Measurements from ENCODE around the gene OTULINL.
"Not testable (repeated sequence)": the region's sequence is repeated elsewhere in the genome, so short reads cannot be mapped to it uniquely, and the experiment has no call there.

OTULINL gene

DNA sequence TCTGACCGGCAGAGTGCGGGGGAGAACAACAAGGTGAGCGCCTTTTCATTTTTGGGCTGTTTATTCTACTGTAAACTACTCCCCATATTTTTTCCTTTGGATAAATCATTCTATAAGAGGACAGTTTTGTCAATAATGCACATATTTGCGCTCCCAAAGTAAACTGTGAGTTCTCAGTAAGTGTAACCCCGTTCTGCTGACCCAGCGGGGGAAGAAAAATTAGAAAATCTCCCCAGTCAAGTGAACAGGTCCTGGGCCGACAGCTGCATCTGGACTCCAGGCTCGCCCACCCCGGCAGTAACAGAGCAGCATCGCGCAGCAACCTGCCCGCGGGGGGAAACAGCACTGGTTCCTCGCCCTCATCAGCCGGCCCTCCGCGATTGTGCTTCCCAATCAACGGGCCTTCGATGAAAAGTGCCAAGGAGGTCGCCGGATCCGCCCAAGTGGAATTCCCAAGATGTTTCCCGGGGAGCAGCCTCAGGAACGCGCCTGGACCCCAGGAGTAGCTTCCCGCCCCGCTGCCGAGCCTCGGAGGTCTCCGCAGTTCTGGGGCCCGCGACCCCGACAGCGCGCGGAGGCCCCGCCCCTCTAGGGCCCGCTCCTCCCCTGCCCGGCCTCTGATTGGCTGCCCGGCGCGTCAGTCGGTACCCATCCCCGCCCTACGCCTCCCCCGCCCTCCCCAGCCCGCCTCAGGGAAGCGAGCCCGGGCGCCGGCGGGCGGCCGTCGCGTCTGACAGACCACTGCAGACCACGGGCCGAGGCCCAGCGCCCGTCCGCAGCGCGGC is at the start of gene OTULINL:
Gene OTULINL, plus strand, starts transcription at position 687 of the 785 bp plus-strand sequence. CDS start 103 bp downstream, outside the sequence.
- peak; percentile 90 for DNase-seq (ENCODE audit: low read depth, low spot score)

DNA sequence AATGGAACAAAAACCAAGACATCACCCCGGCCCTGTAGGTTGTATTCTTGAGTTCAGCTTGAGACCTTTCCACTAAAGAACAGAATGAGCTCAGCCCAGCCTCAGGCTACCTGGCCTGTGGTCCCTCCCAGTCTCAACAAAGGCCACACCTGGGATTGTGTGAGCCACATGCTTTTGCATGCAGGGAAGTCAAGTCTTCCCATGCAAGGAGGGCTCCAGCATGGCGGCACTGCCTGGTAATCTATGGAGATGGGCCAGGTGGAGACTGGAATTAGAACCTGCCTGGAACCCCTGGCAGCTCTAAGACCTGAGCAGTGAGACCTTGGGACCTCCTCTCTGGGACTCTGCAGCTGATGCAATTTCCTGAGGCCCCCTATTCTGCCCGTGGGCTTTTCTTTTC is 49.4 kb upstream of the OTULINL start:
- DNase-seq (ENCODE audit: low read depth, low spot score): no peak

DNA sequence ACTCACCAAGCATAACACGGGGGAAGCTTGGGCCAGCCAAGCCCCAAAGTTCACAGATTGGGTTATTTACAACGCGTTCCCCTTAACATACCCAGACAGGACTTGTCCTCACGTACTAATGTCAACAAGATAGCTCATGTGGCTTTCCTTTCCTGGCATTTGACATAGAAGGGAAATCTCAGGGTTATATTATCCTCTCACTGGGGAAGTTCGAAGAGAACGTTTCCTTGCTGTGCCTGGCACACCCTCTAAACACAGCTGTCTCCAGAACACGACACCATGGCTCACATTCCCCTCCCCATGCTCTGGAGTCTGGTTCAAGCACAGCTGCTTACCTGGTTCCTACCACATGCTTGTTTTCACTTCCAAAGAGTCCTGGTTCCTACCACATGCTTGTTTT is 46.8 kb upstream of the OTULINL start:
- peak; percentile 11 for DNase-seq (ENCODE audit: low read depth, low spot score)

DNA sequence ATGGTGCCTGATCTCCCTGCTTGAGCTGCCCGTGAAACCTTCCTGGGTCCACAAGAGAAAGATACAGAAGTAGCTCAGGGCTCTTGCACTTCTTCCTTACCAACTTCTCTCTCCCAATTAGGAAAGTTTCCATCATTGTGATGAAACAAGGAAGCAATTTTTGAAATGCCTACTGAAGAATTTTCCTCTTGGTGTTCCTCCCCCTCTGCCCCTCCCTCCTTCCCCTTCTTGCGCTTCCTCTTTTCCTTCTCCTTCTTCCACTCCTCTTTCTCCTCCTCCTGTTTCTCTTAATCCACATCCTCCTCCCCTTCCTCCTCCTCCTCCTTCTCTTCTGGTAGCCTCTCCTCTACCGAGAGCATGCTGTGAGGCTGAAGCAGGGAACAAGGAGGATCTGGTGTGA is 36.3 kb upstream of the OTULINL start:
- DNase-seq (ENCODE audit: low read depth, low spot score): no peak

DNA sequence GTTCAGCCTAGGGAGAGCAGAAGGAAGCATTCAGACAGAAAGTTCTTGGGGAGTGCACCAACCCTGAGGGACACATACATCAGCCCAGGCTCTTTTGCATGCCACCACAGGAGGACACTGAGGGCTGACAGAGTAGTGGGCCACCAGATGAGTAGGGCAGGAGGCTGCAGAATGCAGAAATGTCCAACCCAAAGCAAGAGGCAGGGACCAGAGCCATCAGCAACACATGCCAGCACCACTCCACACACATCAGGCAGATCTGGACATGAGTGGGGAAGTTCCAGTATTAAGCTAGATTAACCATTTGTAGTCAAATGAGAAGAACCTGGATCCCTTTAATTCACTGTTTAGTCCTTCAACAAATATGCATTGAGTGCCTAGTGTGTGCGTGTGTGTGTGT is 35.7 kb upstream of the OTULINL start:
- DNase-seq (ENCODE audit: low read depth, low spot score): no peak

DNA sequence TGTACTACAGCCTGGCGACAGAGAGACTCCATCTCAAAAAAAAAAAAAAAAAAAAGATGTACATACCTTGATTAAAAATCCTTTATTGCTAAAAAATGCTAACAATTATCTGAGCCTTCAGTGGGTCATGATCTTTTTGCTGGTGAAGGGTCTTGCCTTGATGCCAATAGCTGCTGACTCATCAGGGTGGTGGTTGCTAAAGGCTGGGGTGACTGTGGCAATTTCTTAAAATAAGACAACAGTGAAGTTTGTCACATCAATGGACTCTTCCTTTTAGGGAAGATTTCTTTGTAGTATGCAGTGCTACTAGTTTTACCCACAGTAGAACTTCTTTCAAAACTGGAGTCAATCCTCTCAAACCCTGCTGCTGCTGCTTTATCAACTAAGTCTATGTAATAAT is 33.9 kb upstream of the OTULINL start:
- DNase-seq (ENCODE audit: low read depth, low spot score): no peak

DNA sequence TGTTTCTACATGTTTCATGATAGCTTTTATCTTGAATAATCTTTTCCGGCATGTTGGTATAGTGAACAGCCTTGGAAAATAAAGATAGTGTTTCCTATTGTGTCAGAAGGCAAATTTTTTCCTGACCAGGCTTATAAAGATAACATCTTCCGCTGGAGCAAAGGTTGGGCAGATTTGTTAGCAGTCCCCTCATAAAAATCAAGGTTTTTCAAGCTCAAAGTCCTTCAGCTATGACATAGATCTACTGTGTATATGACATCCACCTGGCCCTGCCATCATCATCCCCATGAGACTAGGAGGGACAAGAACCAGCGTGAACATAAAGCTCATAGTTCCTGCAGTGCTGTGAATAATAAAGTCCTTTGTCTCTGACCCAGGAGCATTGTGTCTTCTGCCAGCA is 30.4 kb upstream of the OTULINL start:
- no peak for DNase-seq (ENCODE audit: low read depth, low spot score)

DNA sequence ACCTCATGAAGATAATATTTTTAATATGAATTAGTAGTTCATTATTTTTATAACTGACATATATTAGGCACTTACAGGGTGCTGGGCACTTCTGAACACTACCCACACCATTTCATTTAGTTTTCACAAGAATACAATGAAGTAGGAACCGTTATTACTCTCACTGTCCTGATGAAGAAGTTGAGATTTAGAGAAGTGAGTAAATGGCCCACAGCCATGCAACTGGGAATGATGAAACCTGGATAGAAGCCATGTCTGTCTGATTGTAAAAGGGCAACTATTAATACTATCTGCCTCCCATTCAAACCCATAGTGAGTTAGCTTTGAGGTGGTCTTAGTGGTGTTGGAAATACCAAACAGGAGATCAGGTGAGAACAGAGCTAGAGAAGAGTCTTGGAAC is 29.6 kb upstream of the OTULINL start:
- no peak for DNase-seq (ENCODE audit: low read depth, low spot score)

DNA sequence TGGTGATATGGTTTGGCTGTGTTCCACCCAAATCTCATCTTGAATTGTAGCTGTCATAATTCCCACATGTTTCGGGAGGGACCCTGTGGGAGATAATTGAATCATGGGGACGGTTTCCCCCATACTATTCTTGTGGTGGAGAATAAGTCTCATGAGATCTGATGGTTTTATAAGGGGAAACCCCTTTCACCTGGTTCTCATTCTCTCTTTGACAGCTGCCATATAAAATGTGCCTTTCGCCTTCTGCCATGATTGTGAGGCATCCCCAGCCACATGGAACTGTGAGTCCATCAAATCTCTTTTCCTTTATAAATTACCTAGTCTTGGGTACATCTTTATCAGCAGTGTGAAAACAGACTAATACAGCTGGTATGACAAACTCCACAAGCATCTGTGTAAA is 27.3 kb upstream of the OTULINL start:
- not testable (repeated sequence) for DNase-seq (ENCODE audit: low read depth, low spot score)

DNA sequence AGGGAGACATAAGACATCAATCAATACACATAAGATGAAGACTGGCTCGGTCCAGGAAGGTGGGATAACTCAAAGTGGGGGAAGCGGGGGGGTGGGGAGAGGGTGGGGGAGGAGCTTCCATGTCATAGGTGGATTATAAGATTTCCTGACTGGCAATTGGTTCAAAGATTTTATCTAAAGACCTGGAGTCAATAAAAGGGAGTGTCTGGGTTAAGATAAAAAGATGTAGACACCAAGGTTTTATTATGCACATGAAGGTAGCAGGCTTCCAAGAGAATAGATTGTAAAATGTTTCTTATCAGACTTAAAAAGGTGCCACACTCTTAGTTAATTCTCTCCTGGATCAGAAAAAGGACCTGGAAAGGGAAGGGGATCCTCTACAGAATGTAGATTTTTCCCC is 25.6 kb upstream of the OTULINL start:
- no peak for DNase-seq (ENCODE audit: low read depth, low spot score)

DNA sequence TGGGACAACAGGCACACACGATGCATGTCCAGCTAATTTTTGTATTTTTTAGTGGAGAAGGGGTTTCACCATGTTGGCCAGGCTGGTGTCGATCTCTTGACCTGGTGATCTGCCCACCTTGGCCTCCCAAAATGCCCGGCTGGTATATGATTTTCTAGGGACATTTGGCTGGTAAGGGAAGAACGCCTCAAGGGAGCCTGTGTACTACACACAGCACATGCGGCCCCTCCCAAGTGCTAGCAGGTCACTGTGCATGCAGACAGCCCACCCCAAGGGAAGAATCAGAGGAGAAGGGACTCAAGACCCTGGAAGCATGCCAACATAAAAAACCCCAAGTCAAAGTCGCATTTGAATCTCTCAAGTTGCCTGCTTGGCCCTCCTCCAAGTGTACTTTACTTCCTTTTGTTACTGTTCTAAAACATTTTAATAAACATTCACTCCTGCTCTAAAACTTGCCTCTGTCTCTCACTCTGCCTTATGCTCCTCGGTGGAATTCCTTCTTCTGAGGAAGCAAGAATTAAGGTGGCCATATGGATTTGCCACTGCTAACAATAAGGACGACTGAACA is 24.3 kb upstream of the OTULINL start:
- peak; percentile 13 for DNase-seq (ENCODE audit: low read depth, low spot score)

DNA sequence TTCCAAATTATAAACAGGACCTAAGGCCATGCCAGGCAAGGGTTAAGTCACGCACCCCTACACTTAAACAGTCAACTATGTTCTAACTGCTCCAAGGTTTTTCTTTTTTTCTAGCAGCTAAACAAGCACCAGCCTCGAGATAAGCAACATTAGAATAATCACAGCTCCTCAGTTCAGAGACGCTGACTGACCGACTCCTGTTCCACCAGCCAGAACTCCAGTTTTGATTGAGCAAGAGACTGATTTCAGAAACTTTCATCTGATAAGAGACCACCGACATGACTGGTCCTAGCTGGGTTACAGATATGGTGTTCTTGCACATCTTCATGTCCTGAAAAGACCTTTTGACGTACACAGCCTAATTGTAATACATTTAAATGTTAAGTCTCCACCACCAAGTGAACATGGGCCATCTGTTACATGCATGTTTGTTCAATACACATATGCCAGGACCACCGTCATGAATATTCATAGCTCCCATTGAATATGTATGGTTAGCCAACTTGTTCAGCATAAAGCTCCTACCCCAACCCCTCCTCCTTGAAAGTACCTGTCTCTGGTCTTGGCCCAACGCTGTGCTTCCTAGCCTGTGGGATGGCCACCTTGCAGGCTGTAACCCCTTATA is 23.7 kb upstream of the OTULINL start:
- peak; percentile 3 for DNase-seq (ENCODE audit: low read depth, low spot score)

DNA sequence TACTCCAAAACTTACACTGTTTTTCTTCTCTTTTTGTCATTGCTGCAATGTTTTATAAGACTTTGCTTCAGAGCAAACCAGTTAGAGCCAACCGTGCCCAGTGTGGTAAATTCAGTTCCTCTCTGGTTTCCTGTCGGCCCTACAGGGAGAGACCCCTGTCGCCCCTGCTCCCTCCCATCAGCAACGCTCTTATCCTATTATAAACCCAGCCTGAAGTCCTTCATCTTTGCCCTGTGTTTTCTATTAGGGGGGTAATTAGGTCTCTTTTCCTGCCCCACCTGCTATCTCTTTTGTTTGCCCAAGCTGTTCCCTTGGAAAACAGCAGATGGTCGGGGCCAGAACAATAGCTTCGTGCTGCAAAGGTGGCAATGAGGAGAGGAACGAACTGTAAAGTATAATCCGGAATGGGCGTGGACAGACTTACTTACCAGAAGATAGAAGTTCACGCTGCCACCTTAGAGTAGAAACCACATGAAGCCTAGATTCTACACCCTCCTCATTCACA is 21.4 kb upstream of the OTULINL start:
- no peak for DNase-seq (ENCODE audit: low read depth, low spot score)

DNA sequence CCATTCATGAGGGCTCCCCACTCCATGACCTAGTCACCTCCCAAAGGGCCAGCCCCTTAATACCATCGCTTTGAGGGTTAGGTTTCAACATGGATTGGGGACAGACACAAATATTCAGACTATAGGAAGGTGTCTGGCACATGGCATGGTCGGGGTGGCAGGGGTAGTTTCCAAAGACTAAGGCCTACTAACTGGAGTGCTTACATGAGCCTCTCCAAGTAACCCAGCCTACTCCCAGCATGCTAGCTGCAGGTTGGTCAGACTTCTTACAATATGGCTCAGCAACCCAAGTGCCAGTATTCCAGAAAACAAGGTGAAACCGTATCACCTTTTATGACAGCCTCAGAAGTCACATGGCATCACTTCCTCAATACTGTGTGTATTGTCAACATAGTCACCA is 19.9 kb upstream of the OTULINL start:
- no peak for DNase-seq (ENCODE audit: low read depth, low spot score)

DNA sequence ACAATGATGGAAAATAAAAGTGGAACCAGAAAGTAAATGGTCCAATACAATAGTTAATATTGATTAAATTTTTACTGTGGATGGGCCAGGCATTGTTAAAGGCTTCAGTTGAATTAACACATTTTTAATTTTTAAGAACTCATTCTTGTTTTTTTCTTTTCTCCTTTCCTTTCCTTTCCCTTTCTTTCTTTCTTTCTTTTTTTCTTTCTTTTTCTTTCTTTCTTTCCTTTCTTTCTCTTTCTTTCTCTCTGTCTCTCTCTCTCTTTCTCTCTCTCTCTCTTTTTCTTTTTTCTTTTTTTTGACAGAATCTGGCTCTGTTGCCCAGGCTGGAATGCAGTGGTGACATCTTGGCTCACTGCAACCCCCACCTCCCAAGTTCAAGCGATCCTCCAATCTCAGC is 13.3 kb upstream of the OTULINL start:
- DNase-seq (ENCODE audit: low read depth, low spot score): no peak

DNA sequence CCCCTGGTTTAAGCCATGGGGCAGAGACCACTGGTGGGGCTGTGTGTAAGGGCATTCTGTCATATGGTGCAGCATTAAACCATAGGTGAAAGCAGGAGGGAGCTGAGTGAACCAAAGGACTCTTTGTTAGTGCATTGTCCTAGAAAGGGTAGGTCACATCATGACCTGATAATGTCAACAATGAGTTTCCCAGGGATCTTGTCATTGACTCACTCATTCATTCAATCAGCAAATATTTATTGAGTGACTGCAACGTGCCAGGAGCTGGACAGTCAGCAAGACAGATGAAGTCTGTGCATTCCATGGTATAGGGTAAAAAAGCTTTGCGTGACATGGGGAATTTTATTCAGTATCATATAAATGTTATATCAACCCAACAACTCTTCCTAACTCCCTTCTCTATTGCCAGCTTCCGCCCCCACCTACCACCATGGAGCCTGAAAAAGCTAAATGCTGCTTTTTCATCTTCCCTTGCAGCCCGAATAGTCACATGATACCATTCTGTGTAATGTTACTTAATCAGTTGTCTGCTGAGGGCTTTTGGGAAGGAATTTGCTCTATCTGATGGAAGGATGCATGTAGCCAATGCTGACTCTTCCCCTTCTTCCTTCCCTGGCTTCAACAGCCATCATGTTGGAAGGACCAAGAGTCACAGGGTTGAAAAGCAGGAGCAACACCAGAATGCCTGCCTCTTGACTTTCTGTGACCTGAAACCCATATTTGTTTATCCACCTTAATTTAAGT is 11.5 kb upstream of the OTULINL start:
- DNase-seq (ENCODE audit: low read depth, low spot score): no peak

DNA sequence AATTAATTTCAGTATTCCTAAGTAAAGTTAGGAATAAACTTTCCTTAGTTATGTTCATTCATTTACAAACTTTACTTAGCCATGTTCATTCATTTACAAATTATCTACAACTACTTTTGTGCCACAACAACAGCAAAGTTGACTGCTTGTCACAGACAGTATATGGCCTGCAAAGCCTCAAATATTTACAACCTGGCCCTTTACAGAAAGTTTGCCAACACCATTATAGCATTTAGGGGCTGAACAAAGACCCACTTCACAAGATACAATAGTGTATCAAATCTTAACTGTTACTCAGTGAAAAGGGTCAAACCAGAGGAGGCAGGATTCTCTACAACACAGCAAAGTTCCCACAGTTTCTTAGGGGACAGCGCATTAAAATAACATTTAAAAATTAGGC is 9.7 kb upstream of the OTULINL start:
- DNase-seq (ENCODE audit: low read depth, low spot score): no peak

DNA sequence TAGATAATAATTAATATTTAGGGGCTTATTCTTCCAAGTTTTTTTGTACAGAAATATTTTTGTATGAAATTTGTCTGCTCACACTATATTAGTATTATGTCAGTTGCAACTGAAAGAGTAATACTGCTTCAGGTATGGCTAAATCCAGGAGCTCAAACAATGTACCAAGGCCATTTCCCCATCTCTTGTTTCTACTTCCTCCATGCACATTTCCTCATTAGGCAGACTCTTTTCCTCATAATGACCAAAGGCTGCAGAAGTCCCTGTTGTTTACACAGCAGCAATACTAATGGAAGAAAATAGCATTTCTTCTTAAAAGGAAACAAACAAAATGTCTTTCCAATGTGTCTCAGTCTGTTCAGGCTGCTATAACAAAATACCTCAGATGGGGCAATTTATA is 9.2 kb upstream of the OTULINL start:
- DNase-seq (ENCODE audit: low read depth, low spot score): no peak

DNA sequence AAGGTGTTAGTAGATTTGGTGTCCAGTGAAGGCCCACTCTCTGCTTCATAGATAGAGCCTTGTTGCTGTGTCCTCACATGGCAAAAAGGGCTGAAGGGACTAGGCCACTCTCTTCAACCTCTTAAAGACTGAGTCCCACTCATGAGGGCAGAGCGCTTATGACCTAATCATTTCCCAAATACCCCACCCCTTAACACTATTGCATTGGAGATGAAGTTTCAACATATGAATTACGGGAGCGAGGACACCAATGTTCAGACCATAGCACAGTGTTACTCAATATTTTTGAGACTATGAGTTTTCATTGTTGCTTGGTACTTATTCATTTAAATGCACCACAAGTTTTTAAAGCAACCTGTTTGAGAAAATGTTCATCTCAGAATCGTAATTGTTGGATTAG is 8.8 kb upstream of the OTULINL start:
- no peak for DNase-seq (ENCODE audit: low read depth, low spot score)

DNA sequence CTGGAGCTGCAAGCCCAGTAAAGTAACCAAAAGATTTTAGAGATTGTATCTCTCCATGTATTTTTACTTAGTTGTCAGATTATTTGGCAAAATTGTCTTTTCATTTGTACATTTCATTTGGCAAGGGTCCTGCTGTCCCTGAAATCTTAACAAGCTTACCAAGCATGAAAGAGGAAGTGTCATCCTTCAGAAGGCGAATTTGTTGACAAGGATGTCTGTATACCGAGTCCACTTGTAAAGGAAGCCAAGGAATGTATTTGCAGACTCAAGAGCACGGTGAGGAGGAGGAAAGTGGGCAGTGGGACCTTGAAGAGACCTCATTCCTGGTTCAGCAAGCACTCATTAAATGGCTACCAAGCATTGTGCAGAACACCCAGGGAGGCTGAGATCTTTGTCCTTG is 7.5 kb upstream of the OTULINL start:
- no peak for DNase-seq (ENCODE audit: low read depth, low spot score)

DNA sequence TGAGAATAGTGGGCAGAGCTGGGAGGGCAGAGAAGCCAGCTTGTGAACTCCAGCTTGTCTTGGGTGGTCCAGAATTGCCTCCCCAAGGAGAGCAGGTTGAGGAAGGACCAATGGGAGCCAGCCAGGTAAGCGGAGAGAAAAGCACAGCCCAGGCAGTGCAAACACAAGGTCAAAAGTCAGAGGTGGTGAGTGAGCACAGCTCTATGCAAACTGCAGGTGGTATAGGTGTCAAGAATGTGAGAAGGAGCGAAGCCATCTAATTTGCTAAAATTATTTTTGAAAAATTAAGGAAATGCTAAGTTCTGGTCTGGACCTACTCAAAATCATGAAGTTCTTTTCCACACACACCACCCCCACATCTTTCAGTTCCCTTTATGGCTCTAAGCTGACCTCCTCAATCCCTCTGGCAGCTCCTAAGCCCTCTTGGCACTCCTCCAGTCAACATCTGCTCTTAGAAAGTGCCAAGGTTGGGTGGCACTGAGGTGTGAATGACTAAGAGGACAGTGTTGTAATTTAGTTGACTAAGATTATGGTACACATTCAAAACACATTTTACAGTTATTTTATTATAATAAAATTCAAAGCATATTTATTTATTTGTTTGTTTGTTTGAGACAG is 6.6 kb upstream of the OTULINL start:
- no peak for DNase-seq (ENCODE audit: low read depth, low spot score)

DNA sequence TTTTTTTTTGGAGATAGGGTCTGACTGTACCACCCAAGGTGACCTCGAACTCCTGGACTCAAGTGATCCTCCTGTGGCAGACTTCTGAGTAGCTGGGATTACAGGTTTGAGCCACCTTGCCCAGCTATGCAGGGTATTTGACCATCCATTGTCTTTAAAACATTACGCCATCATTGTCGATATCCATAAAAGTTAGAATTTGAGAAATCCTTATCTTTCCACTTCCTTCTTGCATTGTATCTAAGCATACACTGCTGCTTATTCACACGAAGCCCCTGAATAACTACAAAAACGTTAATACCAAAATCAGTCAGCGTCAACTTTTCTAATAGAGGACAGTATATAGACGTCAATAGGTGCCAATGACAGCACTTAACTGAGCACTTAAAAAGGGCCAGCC is 5.4 kb upstream of the OTULINL start:
- no peak for DNase-seq (ENCODE audit: low read depth, low spot score)
